Dermis blood vessel endothelial cell (primary cell): Measurements from ENCODE around the gene TIMELESS. TPM values are rescaled to one million over a fixed set of nuclear protein-coding genes. Genes with fewer than 3 reads are reported as not detected.
"Not testable (repeated sequence)": the region's sequence is repeated elsewhere in the genome, so short reads cannot be mapped to it uniquely, and the experiment has no call there.

ENCODE experiments used
- DNase-seq: peaks from one replicate; pipeline ENCODE4 v3.0.0; 2010
- total RNA-seq: library from RNA; depleted of rRNA; stranded (reverse); fragments of >200 nt; gene quantifications from 2 replicates; pipeline ENCODE4 v1.2.3, GENCODE V29; 2014

TIMELESS gene, protein sequence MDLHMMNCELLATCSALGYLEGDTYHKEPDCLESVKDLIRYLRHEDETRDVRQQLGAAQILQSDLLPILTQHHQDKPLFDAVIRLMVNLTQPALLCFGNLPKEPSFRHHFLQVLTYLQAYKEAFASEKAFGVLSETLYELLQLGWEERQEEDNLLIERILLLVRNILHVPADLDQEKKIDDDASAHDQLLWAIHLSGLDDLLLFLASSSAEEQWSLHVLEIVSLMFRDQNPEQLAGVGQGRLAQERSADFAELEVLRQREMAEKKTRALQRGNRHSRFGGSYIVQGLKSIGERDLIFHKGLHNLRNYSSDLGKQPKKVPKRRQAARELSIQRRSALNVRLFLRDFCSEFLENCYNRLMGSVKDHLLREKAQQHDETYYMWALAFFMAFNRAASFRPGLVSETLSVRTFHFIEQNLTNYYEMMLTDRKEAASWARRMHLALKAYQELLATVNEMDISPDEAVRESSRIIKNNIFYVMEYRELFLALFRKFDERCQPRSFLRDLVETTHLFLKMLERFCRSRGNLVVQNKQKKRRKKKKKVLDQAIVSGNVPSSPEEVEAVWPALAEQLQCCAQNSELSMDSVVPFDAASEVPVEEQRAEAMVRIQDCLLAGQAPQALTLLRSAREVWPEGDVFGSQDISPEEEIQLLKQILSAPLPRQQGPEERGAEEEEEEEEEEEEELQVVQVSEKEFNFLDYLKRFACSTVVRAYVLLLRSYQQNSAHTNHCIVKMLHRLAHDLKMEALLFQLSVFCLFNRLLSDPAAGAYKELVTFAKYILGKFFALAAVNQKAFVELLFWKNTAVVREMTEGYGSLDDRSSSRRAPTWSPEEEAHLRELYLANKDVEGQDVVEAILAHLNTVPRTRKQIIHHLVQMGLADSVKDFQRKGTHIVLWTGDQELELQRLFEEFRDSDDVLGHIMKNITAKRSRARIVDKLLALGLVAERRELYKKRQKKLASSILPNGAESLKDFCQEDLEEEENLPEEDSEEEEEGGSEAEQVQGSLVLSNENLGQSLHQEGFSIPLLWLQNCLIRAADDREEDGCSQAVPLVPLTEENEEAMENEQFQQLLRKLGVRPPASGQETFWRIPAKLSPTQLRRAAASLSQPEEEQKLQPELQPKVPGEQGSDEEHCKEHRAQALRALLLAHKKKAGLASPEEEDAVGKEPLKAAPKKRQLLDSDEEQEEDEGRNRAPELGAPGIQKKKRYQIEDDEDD
- 8.8 and 24.7 TPM in 2 replicates for total RNA-seq

DNA sequence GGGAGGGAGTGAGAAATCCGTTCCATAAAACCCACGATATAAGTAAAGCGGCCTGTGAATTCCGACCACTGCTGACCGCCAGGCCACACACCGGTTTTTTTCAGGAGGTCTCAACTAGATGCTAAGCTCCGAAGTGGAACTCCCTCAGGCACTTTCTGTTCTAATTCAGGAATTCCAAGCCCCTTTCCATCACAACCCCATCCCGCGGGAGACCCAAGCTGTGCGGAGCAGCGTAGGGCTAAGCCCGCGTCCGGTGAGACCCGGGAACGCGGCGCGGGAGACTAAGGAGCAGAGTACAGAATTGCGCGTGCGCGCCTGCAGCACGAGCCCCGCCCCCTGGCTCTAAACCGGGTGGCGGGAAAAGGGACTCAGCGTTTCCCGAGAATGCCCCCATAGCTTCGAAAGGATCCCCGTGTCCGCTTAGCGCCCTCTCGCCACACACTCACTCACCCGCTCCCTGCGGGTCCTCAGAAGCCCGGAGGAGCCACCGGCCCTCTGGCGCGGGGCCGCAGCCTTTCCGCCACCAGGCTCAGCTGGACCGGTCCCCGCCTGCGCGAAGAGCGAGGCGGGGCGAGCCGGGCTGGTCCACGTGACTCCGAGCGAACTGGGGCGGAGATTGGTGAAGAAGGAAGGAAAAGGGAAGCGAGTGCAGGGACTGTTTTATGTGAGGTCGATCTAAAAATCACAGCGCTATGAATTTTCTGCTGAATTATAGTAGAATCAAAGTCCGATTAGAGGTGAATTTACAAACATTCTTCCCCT is at the start of gene TIMELESS:
Gene TIMELESS, minus strand, starts transcription at position 567 of the 762 bp plus-strand sequence. CDS start 15,256 bp downstream, outside the sequence.
- DNase-seq: peak; percentile 92

DNA sequence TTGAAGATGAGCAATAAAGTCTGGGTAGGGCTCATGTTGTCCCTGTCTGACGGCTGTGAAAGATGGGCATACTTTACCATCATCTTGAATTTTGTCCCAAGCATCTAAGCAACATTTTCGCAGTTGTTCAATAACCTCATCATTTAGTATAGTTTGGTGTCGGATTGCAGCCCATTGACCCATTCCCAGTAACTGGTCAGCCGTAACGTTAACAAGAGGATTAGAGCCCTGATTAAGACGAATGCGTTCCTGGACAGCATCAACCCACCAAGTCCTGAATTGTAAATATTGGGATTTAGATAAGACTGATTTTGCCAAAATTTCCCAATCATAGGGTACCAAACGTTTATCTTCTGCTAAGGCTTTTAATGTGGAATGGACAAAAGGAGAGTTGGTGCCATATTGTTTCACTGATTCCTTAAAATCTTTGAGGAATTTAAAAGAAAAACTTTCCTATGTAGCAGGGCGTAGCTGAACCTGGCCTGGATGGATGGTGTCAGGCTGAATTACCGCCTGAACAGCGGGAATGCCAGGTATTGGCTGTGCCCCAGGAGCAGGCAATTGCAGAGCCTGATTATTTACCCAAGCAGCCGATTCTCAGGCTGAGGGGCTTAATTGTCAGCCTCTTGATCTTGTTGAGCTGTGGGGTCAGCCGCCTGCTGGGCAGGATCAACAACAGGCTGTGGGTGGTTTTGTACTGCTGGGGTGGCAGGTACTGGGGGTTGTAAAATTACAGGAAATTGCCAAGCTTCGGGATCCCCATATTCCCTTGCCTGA is 49.1 kb upstream of the TIMELESS start:
- DNase-seq: not testable (repeated sequence)

DNA sequence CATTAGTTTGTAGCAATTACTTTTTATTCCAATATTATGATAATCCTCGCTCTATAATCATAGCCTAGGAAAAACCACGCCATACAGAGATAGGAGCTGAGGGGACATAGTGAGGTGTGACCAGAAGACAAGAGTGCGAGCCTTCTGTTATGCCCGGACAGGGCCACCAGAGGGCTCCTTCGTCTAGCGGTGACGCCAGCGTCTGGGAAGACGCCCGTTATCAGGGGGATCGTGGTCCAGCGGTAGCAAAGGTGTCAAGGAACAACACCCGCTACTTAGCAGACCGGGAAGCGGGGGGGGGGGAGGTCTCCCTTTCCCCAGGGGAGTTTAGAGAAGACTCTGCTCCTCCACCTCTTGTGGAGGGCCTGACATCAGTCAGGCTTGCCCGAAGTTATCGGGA is 47.5 kb upstream of the TIMELESS start:
- DNase-seq: peak; percentile 36

DNA sequence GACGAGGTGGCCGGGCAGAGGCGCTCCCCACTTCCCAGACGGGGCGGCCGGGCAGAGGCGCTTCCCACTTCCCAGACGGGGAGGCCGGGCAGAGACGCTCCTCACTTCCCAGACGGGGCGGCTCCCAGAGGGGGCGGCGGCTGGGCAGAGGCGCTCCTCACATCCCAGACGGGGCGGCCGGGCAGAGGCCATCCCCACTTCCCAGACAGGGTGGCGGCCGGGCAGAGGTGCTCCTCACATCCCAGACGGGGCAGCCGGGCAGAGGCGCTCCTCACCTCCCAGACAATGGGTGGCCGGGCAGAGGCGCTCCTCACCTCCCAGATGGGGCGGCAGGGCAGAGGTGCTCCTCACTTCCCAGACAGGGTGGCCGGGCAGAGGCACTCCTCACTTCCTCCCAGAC is 45.3 kb upstream of the TIMELESS start:
- not testable (repeated sequence) for DNase-seq

DNA sequence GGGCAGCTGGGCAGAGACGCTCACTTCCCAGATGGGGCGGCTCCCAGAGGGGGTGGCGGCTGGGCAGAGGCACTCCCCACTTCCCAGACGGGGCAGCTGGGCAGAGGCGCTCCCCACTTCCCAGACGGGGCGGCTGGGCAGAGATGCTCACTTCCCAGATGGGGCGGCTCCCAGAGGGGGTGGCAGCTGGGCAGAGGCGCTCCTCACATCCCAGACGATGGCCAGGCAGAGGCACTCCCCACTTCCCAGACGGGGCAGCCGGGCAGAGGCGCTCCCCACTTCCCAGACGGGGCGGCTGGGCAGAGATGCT is 44.8 kb upstream of the TIMELESS start:
- DNase-seq: not testable (repeated sequence)

DNA sequence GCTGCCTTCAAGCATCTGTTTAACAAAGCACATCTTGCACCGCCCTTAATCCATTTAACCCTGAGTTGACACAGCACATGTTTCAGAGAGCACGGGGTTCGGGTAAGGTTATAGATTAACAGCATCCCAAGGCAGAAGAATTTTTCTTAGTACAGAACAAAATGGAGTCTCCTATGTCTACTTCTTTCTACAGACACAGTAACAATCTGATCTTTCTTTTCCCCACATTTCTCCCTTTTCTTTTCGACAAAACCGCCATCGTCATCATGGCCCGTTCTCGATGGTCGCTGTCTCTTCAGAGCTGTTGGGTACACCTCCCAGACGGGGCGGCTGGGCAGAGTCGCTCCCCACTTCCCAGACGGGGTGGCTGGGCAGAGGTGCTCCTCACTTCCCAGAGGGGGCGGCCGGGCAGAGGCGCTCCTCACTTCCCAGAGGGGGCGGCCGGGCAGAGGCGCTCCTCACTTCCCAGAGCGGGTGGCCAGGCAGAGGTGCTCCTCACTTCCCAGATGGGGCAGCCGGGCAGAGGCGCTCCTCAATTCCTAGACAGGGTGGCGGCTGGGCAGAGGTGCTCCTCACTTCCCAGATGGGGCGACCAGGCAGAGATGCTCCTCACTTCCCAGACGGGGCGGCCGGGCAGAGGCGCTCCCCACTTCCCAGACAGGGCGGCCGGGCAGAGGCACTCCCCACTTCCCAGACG is 44.3 kb upstream of the TIMELESS start:
- DNase-seq: not testable (repeated sequence)

DNA sequence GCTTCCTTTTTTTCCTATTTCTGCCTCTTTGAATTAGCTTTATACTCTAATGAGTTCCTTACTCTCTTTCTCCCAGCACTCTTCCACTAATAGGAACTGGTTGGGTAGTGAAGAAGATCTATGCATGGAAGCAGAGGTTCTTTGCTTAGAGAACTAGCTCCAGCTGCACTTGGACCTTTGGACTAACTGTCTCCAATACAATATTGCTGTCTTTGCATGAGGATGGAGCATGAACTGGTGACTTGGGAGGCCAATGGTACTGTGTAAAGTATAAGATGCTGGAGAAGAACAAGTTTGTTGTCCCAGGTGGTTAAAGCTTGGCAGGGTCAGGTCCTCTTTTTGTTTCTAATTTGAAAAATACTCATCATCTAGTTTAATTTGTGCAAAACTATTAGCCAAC is 41.1 kb upstream of the TIMELESS start:
- DNase-seq: no peak

DNA sequence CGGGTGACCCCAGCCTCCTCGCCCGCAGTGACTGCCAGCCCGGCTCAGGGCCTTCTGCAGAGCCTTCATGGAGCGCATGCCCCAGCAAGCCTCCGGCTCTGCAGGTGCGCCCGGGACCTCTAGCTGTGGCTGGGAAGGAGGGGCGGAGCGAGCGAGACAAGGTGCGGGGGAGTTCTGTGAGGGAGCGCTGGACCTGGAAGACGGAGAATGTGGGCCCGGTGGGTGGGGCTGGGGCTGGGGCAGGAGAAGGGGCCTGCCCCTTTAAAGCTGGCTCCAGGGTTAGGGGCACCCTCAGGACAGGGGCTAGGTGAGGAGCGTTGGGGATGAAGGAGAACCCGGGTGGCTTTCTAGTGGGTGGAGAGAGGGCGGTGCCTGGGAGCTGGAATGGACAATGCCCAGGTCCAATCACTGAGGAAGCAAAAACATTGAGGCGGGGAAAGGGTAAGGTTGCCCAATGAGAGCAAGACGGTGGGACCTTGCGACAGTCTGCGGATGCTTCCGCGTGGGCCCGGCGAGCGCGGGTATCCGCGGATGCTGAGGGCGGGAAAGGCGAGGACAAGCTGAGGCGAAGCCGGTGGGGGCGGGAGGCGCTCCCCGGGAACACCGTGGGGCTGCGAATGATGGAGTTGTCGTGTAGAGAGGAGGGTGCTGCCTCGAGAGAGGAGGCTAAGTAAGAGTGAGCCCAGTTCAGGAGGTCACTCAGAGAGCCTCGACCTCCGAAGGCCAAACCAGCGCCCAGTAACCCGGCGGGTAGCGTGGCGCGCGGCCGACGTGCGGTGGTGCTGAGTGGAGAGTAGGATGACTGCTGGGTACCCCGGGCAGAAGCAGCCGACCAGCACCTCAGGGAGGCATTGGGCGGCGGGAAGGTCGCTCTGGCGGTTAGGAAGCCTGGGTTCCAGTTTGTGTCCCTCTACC is 39.1 kb upstream of the TIMELESS start, which contains the start of gene GLS2:
Gene GLS2, minus strand, starts transcription at position 121 of the 915 bp plus-strand sequence. Its CDS starts 43 bp downstream, at position 78.
- peak; percentile 77 for DNase-seq

DNA sequence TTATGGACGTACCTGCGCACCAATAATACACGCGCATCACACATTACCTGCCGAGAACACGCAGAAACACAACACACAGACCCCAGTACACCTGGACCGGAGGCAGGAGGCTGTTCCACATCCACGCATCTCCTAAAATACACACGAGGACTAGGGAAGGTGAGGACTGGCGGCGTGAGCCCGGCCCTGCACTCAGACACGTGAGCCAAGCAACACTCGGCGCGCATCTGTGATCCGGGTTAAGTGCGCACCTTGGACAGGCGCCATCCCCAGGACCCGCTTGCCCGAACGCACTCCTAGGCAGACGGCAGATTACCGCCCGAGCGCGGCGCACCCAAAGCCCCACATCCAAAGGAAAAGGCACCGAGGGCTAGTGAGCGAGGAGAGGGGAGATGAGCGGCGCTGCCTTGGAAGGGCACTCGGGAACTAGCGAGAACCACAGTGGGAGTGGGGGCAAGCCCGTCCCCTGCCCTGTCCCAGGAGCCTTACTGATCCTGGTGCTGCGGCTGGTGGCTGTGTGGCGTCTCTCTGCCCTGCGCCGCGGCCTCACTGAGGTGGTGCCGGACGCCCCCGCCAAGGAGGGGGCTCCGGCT is 38.3 kb upstream of the TIMELESS start:
- peak; percentile 32 for DNase-seq

DNA sequence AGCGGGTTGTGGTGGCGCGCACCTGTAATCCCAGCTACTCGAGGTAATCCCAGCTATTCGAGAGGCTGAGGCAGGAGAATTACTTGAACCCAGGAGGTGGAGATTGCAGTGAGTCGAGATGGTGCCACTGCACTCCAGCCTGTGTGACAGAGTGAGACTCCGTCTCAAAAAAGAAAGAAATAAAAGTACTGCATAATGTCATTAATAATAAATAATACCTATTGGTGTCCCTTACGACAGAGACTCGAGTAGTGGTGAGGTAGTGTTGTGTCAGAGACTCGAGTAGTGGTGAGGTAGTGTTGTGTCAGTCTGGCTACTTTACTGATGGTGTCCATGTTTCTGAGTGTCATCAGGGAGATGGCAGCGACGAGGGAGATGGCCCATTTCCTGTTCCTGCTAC is 37.5 kb upstream of the TIMELESS start:
- no peak for DNase-seq

DNA sequence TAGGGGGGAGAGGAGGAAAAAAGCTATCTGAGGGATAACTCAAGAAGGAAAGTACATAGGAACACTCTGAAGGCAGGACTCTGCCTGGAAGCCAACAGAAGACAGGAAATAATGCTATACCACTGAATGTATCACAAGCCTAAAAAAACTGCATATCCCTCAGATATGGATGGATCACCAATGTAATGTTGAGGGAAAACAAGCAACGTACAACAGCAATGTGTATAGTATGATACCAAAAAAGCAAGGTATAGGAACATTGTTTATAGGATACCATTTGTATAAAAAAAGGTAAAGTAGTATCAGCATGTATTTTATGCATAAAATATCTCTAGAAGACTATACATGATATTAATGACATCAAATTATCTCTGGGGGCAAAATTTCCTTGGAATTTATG is 35.3 kb upstream of the TIMELESS start:
- DNase-seq: no peak

DNA sequence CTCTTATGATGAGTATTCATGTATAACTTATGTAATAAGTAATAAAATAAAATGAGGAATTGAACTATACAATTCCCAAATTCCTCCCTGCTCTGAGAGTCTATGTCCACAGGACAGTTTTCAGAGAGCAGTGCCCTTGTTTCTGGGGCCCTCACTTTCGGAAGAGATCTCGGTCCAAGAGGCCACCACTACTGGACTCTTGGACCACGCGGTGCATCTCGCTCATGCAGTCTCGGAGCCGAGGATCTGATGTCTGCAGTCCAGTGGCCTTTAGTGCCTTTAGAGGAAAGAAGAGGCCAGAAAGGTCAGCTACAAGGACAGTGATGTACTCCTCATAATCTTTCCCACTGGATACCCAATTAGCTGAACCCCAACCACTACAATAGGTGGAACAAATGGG is 30.4 kb upstream of the TIMELESS start:
- DNase-seq: no peak

DNA sequence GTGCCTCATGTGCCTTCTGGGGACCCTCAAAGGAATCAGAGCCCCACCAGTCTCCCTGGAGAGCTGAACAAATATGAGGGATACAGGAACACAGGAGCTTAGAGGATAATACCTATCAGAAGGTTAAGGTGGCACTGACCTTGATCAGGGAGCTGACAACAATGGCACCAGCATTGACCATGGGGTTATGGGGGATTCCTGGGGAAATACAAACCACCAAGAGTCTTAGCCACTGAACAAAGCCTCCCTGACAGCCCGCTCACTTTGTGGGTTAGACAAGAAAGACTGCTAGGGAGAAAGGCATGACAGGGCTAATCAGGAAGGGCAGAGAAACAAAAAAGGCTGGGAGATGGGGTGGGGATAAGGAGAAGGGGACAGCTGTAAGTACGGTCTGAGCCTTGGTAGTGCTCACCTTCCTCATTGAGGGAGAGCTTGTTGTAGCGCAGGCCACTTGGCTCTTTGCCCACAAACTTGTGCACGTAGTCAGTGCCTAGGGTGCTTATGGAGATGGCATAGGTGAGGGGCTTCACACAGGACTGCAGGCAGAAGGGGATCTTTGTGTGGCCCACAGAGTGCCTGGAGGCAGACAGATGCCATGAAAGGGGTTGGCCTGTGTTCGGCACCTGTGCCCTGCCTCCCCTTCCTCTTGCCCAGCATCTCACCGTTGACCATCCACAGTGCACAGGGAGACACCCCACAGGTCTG is 28.4 kb upstream of the TIMELESS start:
- DNase-seq: no peak

DNA sequence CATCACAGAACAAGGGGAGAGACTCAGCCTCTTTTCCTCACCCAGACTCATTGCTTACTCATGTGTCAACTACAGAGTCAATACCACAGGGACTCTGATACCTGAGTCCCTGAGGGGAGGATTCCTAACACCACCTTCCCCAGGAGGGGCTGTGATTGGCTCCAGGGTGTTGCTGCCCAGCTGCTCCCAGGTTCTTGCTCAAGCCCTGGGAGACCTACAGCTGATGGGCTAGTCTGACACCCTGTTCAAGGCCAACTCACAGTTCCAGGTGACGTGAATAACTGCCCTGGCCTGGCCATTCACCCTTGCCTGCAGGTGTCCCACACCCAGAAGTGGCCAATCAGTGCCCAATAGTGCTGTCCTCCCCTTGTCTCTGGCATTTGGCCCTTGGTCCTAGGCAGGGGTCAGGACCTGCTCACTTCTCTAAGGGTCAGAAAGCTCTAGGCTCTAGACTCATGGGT is 27.8 kb upstream of the TIMELESS start:
- no peak for DNase-seq

DNA sequence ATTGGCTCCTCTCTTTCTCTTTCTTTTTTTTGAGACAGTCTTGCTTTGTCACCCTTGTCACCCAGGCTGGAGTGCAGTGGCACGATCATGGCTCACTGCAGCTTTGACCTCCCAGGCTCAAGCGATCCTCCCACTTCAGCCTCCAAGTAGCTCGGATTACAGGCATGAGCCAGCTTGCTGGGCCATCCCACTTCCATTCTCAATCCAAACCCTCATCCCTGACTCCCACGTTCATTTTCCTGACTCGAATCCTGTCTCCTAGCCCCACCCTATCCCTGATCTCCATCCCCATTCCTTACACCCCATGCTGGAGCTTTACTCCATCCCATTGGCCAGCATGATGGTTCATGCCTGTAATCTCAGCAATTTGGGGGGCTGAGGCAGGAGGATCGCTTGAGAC is 26.9 kb upstream of the TIMELESS start:
- no peak for DNase-seq

DNA sequence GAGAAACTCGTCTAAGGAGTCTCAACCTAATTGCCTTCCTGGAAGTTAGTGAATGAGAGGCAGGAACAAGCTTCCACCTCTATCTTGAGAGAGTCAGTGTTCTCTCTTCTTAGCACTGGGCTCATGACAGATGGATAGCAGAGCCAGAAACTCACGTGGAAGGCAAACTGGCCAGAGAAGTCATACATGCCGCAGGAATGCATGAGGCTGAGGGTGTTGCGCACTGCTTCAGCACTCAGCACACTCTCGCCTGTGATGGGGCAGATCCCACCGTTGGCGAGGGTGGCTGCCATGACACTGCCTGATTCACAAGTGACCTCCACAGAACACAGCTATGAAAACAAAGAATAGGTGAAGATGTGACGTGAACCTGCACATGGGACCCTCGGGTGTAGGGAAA is 25.2 kb upstream of the TIMELESS start:
- no peak for DNase-seq

DNA sequence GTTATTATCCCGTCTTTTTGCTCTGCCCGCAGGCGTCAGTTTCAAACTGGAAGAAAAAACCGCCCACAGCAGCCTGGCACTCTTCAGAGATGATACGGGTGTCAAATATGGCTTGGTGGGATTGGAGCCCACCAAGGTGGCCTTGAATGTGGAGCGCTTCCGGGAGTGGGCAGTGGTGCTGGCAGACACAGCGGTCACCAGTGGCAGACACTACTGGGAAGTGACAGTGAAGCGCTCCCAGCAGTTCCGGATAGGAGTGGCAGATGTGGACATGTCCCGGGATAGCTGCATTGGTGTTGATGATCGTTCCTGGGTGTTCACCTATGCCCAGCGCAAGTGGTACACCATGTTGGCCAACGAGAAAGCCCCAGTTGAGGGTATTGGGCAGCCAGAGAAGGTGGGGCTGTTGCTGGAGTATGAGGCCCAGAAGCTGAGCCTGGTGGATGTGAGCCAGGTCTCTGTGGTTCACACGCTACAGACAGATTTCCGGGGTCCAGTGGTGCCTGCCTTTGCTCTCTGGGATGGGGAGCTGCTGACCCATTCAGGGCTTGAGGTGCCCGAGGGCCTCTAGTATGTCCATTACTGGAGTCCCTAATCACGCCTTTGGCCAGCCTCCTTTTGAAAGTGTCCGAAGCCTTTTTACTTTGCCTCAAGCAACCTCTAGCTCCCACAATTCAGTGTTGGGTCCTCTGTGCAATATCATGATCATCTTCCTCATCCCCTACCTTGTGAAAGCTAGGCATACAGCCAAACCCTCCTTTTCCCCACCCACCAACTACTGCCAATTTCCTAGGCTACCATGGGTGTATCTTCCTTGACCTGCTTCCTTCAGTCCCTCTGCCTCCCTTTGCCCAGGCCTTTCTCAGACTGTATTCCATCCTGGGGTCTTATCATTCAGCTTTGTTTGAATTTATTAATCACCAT is 20.0 kb upstream of the TIMELESS start:
- peak; percentile 35 for DNase-seq
